Measurements from ENCODE around the gene SAG. TPM values are rescaled to one million over a fixed set of nuclear protein-coding genes. Genes with fewer than 3 reads are reported as not detected.
A peak's percentile ranks its signal among the peaks of the same experiment; 100 is the strongest.

SAG gene
- total RNA-seq, 1 experiment from 2014 or later: not detected

- Histone ChIP-seq H3K4me1 (ENCODE audit: control insufficient read depth, insufficient read depth, low read length) (no peaks in the 10 kb centered on the region; the same call in 1 of the 2 replicates), H3K27me3 (ENCODE audit: control insufficient read depth, insufficient read depth, low read length) (no peaks in the 10 kb centered on the region), H3K36me3 (ENCODE audit: control insufficient read depth, insufficient read depth, low read length) (no peaks in the 10 kb centered on the region), H3K9me3 (ENCODE audit: control insufficient read depth, insufficient read depth, low read depth, low read length) (no peaks in the 10 kb centered on the region), H3K4me3 (ENCODE audit: low read depth in 2 of 2, low read length in 2 of 2) (no peak overlapping the region), H3K27ac (ENCODE audit: low read length) (no peak overlapping the region)
- DNase-seq (ENCODE audit: low read depth, low spot score) (no peak), ATAC-seq (peak; percentile 52; the same call in 1 of the 2 replicates)
- in situ Hi-C loops (cut with HindIII; ENCODE audit: low pct_unique_long_range_greater_than_20kb, low sequenced_read_pairs): no loop called here
- ChIA-PET POLR2A (no interaction called here), CTCF (no interaction called here)
- BruUV-seq (replicated peaks): no TSS peak
- intact Hi-C loops (cut with micrococcal nuclease; ENCODE audit: unreplicated experiment): no loop called here
- TF ChIP-seq CTCF (IDR thresholded peaks at IDR 0.05) (no peak), SIN3A (IDR thresholded peaks at IDR 0.05; ENCODE audit: borderline replicate concordance, insufficient read depth, low read depth, low read length) (no peak), TCF7L2 (IDR thresholded peaks at IDR 0.05; ENCODE audit: low read depth, low read length) (no peak), POLR2AphosphoS5 (IDR thresholded peaks at IDR 0.05; ENCODE audit: low read depth, low read length) (no peak)
- TF ChIP-seq, protein P1, sequence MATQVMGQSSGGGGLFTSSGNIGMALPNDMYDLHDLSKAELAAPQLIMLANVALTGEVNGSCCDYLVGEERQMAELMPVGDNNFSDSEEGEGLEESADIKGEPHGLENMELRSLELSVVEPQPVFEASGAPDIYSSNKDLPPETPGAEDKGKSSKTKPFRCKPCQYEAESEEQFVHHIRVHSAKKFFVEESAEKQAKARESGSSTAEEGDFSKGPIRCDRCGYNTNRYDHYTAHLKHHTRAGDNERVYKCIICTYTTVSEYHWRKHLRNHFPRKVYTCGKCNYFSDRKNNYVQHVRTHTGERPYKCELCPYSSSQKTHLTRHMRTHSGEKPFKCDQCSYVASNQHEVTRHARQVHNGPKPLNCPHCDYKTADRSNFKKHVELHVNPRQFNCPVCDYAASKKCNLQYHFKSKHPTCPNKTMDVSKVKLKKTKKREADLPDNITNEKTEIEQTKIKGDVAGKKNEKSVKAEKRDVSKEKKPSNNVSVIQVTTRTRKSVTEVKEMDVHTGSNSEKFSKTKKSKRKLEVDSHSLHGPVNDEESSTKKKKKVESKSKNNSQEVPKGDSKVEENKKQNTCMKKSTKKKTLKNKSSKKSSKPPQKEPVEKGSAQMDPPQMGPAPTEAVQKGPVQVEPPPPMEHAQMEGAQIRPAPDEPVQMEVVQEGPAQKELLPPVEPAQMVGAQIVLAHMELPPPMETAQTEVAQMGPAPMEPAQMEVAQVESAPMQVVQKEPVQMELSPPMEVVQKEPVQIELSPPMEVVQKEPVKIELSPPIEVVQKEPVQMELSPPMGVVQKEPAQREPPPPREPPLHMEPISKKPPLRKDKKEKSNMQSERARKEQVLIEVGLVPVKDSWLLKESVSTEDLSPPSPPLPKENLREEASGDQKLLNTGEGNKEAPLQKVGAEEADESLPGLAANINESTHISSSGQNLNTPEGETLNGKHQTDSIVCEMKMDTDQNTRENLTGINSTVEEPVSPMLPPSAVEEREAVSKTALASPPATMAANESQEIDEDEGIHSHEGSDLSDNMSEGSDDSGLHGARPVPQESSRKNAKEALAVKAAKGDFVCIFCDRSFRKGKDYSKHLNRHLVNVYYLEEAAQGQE (IDR thresholded peaks at IDR 0.05; ENCODE audit: insufficient read depth in 1 of 2, low read depth in 2 of 2, low read length in 1 of 2): no peak
Measured at GRCh38 chr2:233338046-233338445, 30.4 kb downstream of the SAG start.

DNA sequence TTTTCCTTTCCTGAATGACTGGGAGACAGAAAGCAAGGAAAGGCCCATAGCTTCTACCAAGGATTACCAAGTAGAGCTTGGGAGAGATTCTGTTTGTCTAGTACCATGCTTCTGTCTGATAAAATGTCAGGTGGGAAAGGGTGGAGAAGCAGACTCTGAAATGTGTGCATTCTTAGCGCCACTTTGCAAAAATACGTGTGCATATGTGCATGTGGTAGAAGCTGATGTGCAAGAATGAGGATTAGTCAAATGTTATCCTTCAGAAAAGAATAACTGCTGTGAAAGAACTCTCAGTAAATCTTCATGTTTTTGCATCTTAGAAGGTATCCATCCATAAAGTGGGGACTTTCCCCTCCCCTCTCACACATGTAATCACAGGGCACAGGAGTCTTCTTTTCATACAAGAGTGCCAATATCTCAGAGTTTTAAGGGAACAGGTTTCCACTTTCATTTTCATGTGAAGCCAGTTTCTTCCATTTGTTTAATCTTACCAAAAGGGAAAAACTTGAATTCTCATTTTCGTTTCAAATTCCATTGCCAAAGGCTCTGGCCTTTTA is 31.3 kb downstream of the SAG start:
- intact Hi-C loops (cut with micrococcal nuclease; ENCODE audit: unreplicated experiment): no loop called here

More for the DNA sequence above, 31.3 kb downstream of the SAG start:
- no peaks in the 10 kb centered on the region for H3K36me3 ChIP-seq (ENCODE audit: control insufficient read depth, insufficient read depth, low read length)
- in situ Hi-C loops (cut with HindIII; ENCODE audit: low pct_unique_long_range_greater_than_20kb, low sequenced_read_pairs): no loop called here
- TF ChIP-seq CTCF (IDR thresholded peaks at IDR 0.05) (no peak), SIN3A (IDR thresholded peaks at IDR 0.05; ENCODE audit: borderline replicate concordance, insufficient read depth, low read depth, low read length) (no peak), POLR2AphosphoS5 (IDR thresholded peaks at IDR 0.05; ENCODE audit: low read depth, low read length) (no peak), TCF7L2 (IDR thresholded peaks at IDR 0.05; ENCODE audit: low read depth, low read length) (no peak)
- TF ChIP-seq, protein P1 (IDR thresholded peaks at IDR 0.05; ENCODE audit: insufficient read depth in 1 of 2, low read depth in 2 of 2, low read length in 1 of 2): no peak
- H3K27me3 ChIP-seq (ENCODE audit: control insufficient read depth, insufficient read depth, low read length): no peaks in the 10 kb centered on the region
- ChIA-PET POLR2A (no interaction called here), CTCF (no interaction called here)
- no peak overlapping the region for H3K4me3 ChIP-seq (ENCODE audit: low read depth in 2 of 2, low read length in 2 of 2)
- BruUV-seq (replicated peaks): no TSS peak
- ATAC-seq (no peak), DNase-seq (ENCODE audit: low read depth, low spot score) (no peak)
- no peaks in the 10 kb centered on the region; the same call in 1 of the 2 replicates for H3K4me1 ChIP-seq (ENCODE audit: control insufficient read depth, insufficient read depth, low read length)
- H3K27ac ChIP-seq (ENCODE audit: low read length): no peak overlapping the region
- H3K9me3 ChIP-seq (ENCODE audit: control insufficient read depth, insufficient read depth, low read depth, low read length): no peaks in the 10 kb centered on the region

All from Panc1 (cell line).